Measurements from ENCODE around the gene WNT16. TPM values are rescaled to one million over a fixed set of nuclear protein-coding genes. Genes with fewer than 3 reads are reported as not detected.

Gene WNT16
- total RNA-seq, 2 experiments from 2014 or later = not detected

GRCh38 chr7:121330053-121330833, 1.4 kb downstream of the WNT16 start:
- DNase-seq (peak; percentile 14), ATAC-seq (peak; percentile 14)
- intact Hi-C loops (cut with micrococcal nuclease) = no loop called here
- H3K27ac Mint-ChIP-seq = no peak overlapping the region
- H3K4me1 Mint-ChIP-seq (ENCODE audit: low read depth) = peaks cover 18% of the 10 kb centered on the region
- CTCF ChIA-PET = interaction anchor here (0.8 to 2.3 kb wide), 4 partner anchors 31 to 217 kb away, joined by 3 to 9 read pairs (median 3); no protein-coding TSS in a partner anchor
- TF ChIP-seq CTCF (IDR thresholded peaks at IDR 0.05) = no peak
- no peaks in the 10 kb centered on the region for H3K36me3 Mint-ChIP-seq (ENCODE audit: low read depth)
- H3K4me3 Mint-ChIP-seq = peak overlapping the region; percentile 36
- POLR2A ChIA-PET = interaction anchor here (0.6 kb wide), 1 partner anchor 30 kb away, joined by 4 read pairs; no protein-coding TSS in a partner anchor
- peaks cover 47% of the 10 kb centered on the region for H3K27me3 Mint-ChIP-seq
- H3K9me3 Mint-ChIP-seq = no peaks in the 10 kb centered on the region

- TF ChIP-seq CTCF (IDR thresholded peaks at IDR 0.05) = no peak
- H3K4me3 Mint-ChIP-seq = no peak overlapping the region
- ATAC-seq (no peak), DNase-seq (no peak)
- H3K27ac Mint-ChIP-seq = no peak overlapping the region
- POLR2A ChIA-PET = no interaction called here
- H3K4me1 Mint-ChIP-seq (ENCODE audit: low read depth) = peaks cover 18% of the 10 kb centered on the region
- H3K27me3 Mint-ChIP-seq = peaks cover 48% of the 10 kb centered on the region
- CTCF ChIA-PET = interaction anchor here (2.3 kb wide), 1 partner anchor 216 kb away, joined by 9 read pairs; no protein-coding TSS in a partner anchor
- no peaks in the 10 kb centered on the region for H3K9me3 Mint-ChIP-seq
- intact Hi-C loops (cut with micrococcal nuclease) = no loop called here
- H3K36me3 Mint-ChIP-seq (ENCODE audit: low read depth) = no peaks in the 10 kb centered on the region
Observed at GRCh38 chr7:121331048-121331447, 2.2 kb downstream of the WNT16 start.

- intact Hi-C loops (cut with micrococcal nuclease) = no loop called here
- H3K27ac Mint-ChIP-seq = no peak overlapping the region
- TF ChIP-seq CTCF (IDR thresholded peaks at IDR 0.05) = no peak
Observed at GRCh38 chr7:121331574-121331973, 2.8 kb downstream of the WNT16 start.

GRCh38 chr7:121334376-121334775, 5.6 kb downstream of the WNT16 start:
- DNase-seq (no peak), ATAC-seq (no peak)
- ChIA-PET CTCF (no interaction called here), POLR2A (no interaction called here)
- Mint-ChIP-seq H3K4me1 (ENCODE audit: low read depth) (peaks cover 6% of the 10 kb centered on the region), H3K4me3 (no peak overlapping the region), H3K9me3 (no peaks in the 10 kb centered on the region), H3K27ac (no peak overlapping the region), H3K27me3 (peaks cover 29% of the 10 kb centered on the region), H3K36me3 (ENCODE audit: low read depth) (peaks cover 5% of the 10 kb centered on the region)
- intact Hi-C loops (cut with micrococcal nuclease) = no loop called here
- TF ChIP-seq CTCF (IDR thresholded peaks at IDR 0.05) = no peak

More at GRCh38 chr7:121331574-121331973, 2.8 kb downstream of the WNT16 start:
- Mint-ChIP-seq H3K4me3 (no peak overlapping the region), H3K9me3 (no peaks in the 10 kb centered on the region), H3K36me3 (ENCODE audit: low read depth) (no peaks in the 10 kb centered on the region), H3K27me3 (peaks cover 48% of the 10 kb centered on the region), H3K4me1 (ENCODE audit: low read depth) (peaks cover 18% of the 10 kb centered on the region)
- ATAC-seq (no peak), DNase-seq (no peak)
- POLR2A ChIA-PET = no interaction called here
- CTCF ChIA-PET = no interaction called here

- ATAC-seq (no peak), DNase-seq (no peak)
- H3K4me3 Mint-ChIP-seq = no peak overlapping the region
- intact Hi-C loops (cut with micrococcal nuclease) = no loop called here
- peaks cover 22% of the 10 kb centered on the region for H3K27me3 Mint-ChIP-seq
- POLR2A ChIA-PET = no interaction called here
- no peak for TF ChIP-seq CTCF (IDR thresholded peaks at IDR 0.05)
- peaks cover 5% of the 10 kb centered on the region for H3K4me1 Mint-ChIP-seq (ENCODE audit: low read depth)
- H3K36me3 Mint-ChIP-seq (ENCODE audit: low read depth) = peaks cover 5% of the 10 kb centered on the region
- no peaks in the 10 kb centered on the region for H3K9me3 Mint-ChIP-seq
- H3K27ac Mint-ChIP-seq = no peak overlapping the region
- CTCF ChIA-PET = no interaction called here
Observed at GRCh38 chr7:121334875-121335648, 6.3 kb downstream of the WNT16 start.
